ENCODE data around the gene TSPAN9.

TSPAN9 gene

DNA sequence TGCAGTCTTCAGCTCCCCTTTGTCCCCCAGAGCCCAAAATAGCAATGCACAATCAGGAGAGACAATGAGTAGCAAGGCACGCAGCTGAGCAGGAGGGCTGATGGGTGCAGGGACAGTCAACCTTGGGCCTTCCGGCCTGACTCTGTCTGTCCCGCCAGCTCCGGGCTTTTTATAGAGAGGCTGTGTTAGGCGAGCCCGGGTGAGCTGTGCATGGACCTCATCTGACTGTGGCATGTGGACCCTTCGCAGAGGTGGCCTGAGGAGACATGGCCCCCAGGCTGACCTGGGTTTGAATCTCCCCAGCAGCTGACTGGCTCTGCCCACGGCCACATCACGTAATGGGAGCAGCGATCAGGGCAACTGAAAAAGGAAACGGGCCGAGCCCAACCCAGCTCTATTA lies 177.9 kb downstream of the TSPAN9 start:
- H3K27me3 ChIP-seq (replicated peaks), result no peaks in the 10 kb centered on the region
- no peaks in the 10 kb centered on the region for H3K36me3 ChIP-seq (replicated peaks)
- no peak overlapping the region for H3K4me3 ChIP-seq (ENCODE audit: low read depth, low read length)
- no peak overlapping the region for H3K27ac ChIP-seq
- in situ Hi-C loops (cut with HindIII; ENCODE audit: low pct_ligation_motif_present, low sequenced_read_pairs), result no loop called here
- no peak for DNase-seq
- no peak for TF ChIP-seq CTCF (IDR thresholded peaks at IDR 0.05; ENCODE audit: low read depth, low read length, missing control alignments)

DNA sequence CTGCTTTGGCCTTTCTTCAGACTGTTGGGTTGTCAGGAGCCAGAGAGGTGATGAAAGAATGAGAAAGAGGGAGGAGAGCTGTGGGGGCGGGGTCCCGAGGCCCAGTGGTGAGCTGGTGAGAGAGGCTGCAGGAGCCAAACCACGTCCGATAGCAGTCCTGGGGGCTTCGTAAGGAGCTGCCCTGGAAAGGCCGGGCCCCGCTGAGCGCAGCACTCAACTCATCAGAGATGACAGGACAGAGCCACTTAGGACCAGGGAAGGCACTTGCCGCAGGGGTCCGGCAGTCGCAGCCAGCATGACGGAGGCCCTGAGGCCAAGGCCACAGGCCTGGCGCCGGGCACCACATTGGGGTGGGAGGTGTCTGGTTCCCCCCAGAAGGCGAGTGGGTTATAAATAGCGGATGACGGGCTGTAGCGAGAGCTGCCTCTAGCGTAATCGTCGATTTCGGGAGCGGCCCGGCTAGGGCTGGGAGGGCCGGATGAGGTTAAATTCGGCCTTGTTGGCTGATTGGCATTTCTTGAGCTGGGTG lies 179.0 kb downstream of the TSPAN9 start:
- in situ Hi-C loops (cut with HindIII; ENCODE audit: low pct_ligation_motif_present, low sequenced_read_pairs), result no loop called here
- H3K36me3 ChIP-seq (replicated peaks), result no peaks in the 10 kb centered on the region
- no peak for TF ChIP-seq CTCF (IDR thresholded peaks at IDR 0.05; ENCODE audit: low read depth, low read length, missing control alignments)
- H3K4me3 ChIP-seq (ENCODE audit: low read depth, low read length), result no peak overlapping the region
- H3K27me3 ChIP-seq (replicated peaks), result no peaks in the 10 kb centered on the region
- DNase-seq, result no peak
- H3K27ac ChIP-seq, result no peak overlapping the region

DNA sequence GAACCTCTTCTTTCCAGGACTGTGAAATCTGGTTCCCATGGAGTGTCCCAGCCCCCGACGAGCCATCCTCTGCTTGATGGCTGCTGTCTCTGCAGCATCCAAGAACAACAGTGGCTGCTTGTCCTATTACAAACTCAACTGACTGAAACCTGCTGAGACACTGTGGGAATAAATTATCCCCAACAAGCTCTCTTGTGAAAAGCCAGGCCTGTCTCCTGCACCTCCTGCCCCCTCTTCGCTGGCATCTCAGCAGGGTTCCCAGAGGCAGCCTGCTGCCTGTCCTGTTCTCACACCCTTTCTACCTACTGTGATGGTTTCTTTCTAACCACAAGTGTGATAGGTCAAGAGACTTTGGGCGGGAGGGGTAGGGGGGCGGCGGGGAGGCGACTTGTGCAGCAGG lies 180.2 kb downstream of the TSPAN9 start:
- Histone ChIP-seq H3K4me3 (ENCODE audit: low read depth, low read length) (no peak overlapping the region), H3K27ac (no peak overlapping the region), H3K27me3 (replicated peaks) (no peaks in the 10 kb centered on the region), H3K36me3 (replicated peaks) (no peaks in the 10 kb centered on the region)
- no peak for DNase-seq
- TF ChIP-seq CTCF (IDR thresholded peaks at IDR 0.05; ENCODE audit: low read depth, low read length, missing control alignments), result no peak
- in situ Hi-C loops (cut with HindIII; ENCODE audit: low pct_ligation_motif_present, low sequenced_read_pairs), result no loop called here

- in situ Hi-C loops (cut with HindIII; ENCODE audit: low pct_ligation_motif_present, low sequenced_read_pairs), result no loop called here
- Histone ChIP-seq H3K27me3 (replicated peaks) (no peaks in the 10 kb centered on the region), H3K36me3 (replicated peaks) (no peaks in the 10 kb centered on the region), H3K27ac (no peak overlapping the region), H3K4me3 (ENCODE audit: low read depth, low read length) (no peak overlapping the region)
- no peak for TF ChIP-seq CTCF (IDR thresholded peaks at IDR 0.05; ENCODE audit: low read depth, low read length, missing control alignments)
- DNase-seq, result no peak
Observed at GRCh38 chr12:3259973-3260372, 182.8 kb downstream of the TSPAN9 start.

DNA sequence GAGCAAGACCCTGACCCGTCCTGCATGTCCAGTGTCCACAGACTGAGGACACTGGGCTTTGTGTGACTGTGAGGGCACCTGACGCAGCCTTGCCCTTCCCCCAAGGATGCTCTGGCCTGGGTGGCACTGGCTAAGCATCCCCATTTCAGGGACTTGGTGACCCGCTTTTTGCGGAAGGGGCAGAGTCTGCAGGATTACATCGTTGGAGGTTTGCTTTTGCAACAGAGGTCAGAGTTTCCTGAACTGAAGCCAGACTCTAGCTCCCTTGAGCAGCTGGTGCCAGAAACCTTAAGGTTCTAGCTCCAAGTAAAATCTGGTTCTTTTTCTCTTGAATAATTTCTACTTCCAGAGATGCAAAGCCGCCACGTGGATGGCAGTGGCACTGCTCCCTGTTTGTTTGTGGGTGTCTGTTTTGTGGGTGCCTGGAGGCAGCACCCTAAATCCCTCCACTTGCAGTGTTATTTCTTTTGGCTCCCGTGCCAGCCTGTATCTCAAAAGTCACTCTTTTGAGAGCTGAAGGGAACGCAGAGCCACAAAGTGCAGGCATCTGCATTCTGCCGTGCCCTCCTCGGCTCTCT lies 184.7 kb downstream of the TSPAN9 start:
- TF ChIP-seq CTCF (IDR thresholded peaks at IDR 0.05; ENCODE audit: low read depth, low read length, missing control alignments), result peak; percentile 41
- Histone ChIP-seq H3K36me3 (replicated peaks) (no peaks in the 10 kb centered on the region), H3K27ac (no peak overlapping the region), H3K27me3 (replicated peaks) (no peaks in the 10 kb centered on the region), H3K4me3 (ENCODE audit: low read depth, low read length) (no peak overlapping the region)
- no peak for DNase-seq
- in situ Hi-C loops (cut with HindIII; ENCODE audit: low pct_ligation_motif_present, low sequenced_read_pairs), result no loop called here

DNA sequence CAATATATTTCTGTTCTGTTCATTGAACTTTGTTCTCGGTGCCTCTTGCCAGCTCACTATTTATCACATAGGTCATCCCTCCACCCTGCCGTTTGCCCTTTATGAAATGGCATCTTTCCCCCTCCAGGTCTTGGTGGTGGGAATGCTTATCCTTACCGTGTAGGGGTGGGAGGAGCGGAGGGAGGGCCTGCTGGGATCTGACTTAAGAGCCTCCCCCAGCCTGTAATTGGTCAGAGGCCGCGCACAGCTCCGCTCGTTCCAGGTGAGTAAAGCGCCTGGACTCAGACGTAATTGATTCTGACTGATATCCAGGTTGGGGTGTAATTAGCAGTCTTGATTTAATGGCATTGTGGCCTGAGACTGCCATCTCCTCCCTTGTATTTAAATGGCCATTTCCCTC lies 185.3 kb downstream of the TSPAN9 start:
- DNase-seq, result no peak
- no peak overlapping the region for H3K27ac ChIP-seq
- no peak for TF ChIP-seq CTCF (IDR thresholded peaks at IDR 0.05; ENCODE audit: low read depth, low read length, missing control alignments)

More for the DNA sequence above, 185.3 kb downstream of the TSPAN9 start:
- in situ Hi-C loops (cut with HindIII; ENCODE audit: low pct_ligation_motif_present, low sequenced_read_pairs), result no loop called here
- Histone ChIP-seq H3K36me3 (replicated peaks) (no peaks in the 10 kb centered on the region), H3K4me3 (ENCODE audit: low read depth, low read length) (no peak overlapping the region), H3K27me3 (replicated peaks) (no peaks in the 10 kb centered on the region)

All from brain microvascular endothelial cell (primary cell).